GM21528 (cell line): ENCODE results near the gene KRT80.

Experiments used
- ATAC-seq: cut with Tn5 transposase; IDR thresholded peaks from one replicate; pipeline ENCODE4 v1.9.1; 2021; ENCODE audit warnings: mild to moderate bottlenecking, moderate library complexity; ENCODE audit not compliant: unreplicated experiment, low FRiP score

Gene KRT80

GRCh38 chr12:52200086-52200780 is 8.4 kb upstream of the KRT80 start:
- ATAC-seq = no peak

GRCh38 chr12:52199294-52199919 is 7.6 kb upstream of the KRT80 start:
- no peak for ATAC-seq

- no peak for ATAC-seq
Observed at GRCh38 chr12:52198454-52199215, 6.8 kb upstream of the KRT80 start.

GRCh38 chr12:52197371-52198231 is 5.8 kb upstream of the KRT80 start:
- no peak for ATAC-seq

- ATAC-seq = no peak
Observed at GRCh38 chr12:52195065-52195730, 3.4 kb upstream of the KRT80 start.

- no peak for ATAC-seq
Observed at GRCh38 chr12:52193991-52194390, 2.2 kb upstream of the KRT80 start.

GRCh38 chr12:52193532-52193931 is 1.7 kb upstream of the KRT80 start:
- ATAC-seq = no peak

GRCh38 chr12:52190860-52191729 is 719 bp downstream of the KRT80 start:
- ATAC-seq = no peak

GRCh38 chr12:52189376-52190174 is 2.2 kb downstream of the KRT80 start:
- no peak for ATAC-seq

GRCh38 chr12:52188658-52189057 is 3.2 kb downstream of the KRT80 start:
- ATAC-seq = no peak

- ATAC-seq = no peak
Observed at GRCh38 chr12:52187640-52188039, 4.2 kb downstream of the KRT80 start.

GRCh38 chr12:52187206-52187605 is 4.6 kb downstream of the KRT80 start:
- ATAC-seq = no peak

- no peak for ATAC-seq
Observed at GRCh38 chr12:52186118-52186840, 5.5 kb downstream of the KRT80 start.

- no peak for ATAC-seq
Observed at GRCh38 chr12:52185400-52185967, 6.3 kb downstream of the KRT80 start.

GRCh38 chr12:52184813-52185212 is 7.0 kb downstream of the KRT80 start:
- no peak for ATAC-seq

GRCh38 chr12:52183971-52184370 is 7.8 kb downstream of the KRT80 start:
- ATAC-seq = no peak

GRCh38 chr12:52183544-52183910 is 8.3 kb downstream of the KRT80 start:
- ATAC-seq = no peak
